Measurements from ENCODE around the gene PFKFB3.

- TF ChIP-seq POLR2A (IDR thresholded peaks at IDR 0.05) (no peak), CTCF (IDR thresholded peaks at IDR 0.05) (no peak)
Observed at GRCh38 chr10:6272126-6272525, 69.4 kb downstream of the PFKFB3 start.
